WTC11 (cell line): Measurements from ENCODE around the gene FBN2. TPM values are rescaled to one million over a fixed set of nuclear protein-coding genes. Genes with fewer than 3 reads are reported as not detected.
A peak's percentile ranks its signal among the peaks of the same experiment; 100 is the strongest.

ENCODE experiments used
- ATAC-seq: fragments of 200-7000 bp; cut with Tn5 transposase; 2 replicates; pipeline ENCODE4 v1.10.0; 2021; ENCODE audit warnings: mild to moderate bottlenecking, moderate library complexity
- CTCF ChIA-PET: fragments of 300-600 bp; sonication (Branson Sonifier 250); formaldehyde crosslinking; loops from one replicate; lab custom pipeline; 2021; ENCODE audit warnings: antibody characterized with exemption; lab: Charles Lee
- POLR2A ChIA-PET: fragments of 350-600 bp; sonication (Branson Sonifier 250); formaldehyde crosslinking; loops from one replicate; lab custom pipeline; 2021; ENCODE audit warnings: antibody characterized with exemption; lab: Charles Lee
- DNase-seq: peaks from one replicate; pipeline ENCODE4 v3.0.0; 2021; ENCODE audit warnings: low spot score
- H3K27ac Mint-ChIP-seq: 2 replicates; pipeline ENCODE4 v1.8.0; 2021; ENCODE audit warnings: mixed read lengths
- H3K27me3 Mint-ChIP-seq: 2 replicates; pipeline ENCODE4 v1.8.0; 2021; ENCODE audit warnings: low read depth, mild to moderate bottlenecking, moderate library complexity, mixed read lengths
- H3K36me3 Mint-ChIP-seq: 2 replicates; pipeline ENCODE4 v1.8.0; 2021; ENCODE audit warnings: mixed read lengths
- H3K4me1 Mint-ChIP-seq: 2 replicates; pipeline ENCODE4 v1.8.0; 2022; ENCODE audit warnings: mixed read lengths
- H3K4me3 Mint-ChIP-seq: 2 replicates; pipeline ENCODE4 v1.8.0; 2021; ENCODE audit warnings: mild to moderate bottlenecking, moderate library complexity, mixed read lengths
- H3K9me3 Mint-ChIP-seq: 2 replicates; pipeline ENCODE4 v1.8.0; 2021; ENCODE audit warnings: mixed read lengths
- CREB1 ChIP-seq: sonication (generic); formaldehyde crosslinking; IDR thresholded peaks from 2 replicates; pipeline ENCODE4 v1.8.0; 2023; ENCODE audit warnings: mild to moderate bottlenecking, missing genetic modification reagents
- FOXJ3 ChIP-seq: sonication (generic); formaldehyde crosslinking; IDR thresholded peaks from 2 replicates; pipeline ENCODE4 v1.9.0; 2021; ENCODE audit warnings: missing genetic modification reagents, mild to moderate bottlenecking, borderline replicate concordance
- FOXP1 ChIP-seq: sonication (generic); formaldehyde crosslinking; IDR thresholded peaks from 2 replicates; pipeline ENCODE4 v1.8.0; 2022; ENCODE audit warnings: missing genetic modification reagents, mild to moderate bottlenecking, moderate library complexity, borderline replicate concordance
- MYBL2 ChIP-seq: sonication (generic); formaldehyde crosslinking; IDR thresholded peaks from 2 replicates; pipeline ENCODE4 v1.8.1; 2023; ENCODE audit warnings: mild to moderate bottlenecking, moderate library complexity, missing genetic modification reagents
- NFYB ChIP-seq: sonication (generic); formaldehyde crosslinking; conservative IDR thresholded peaks from 2 replicates; pipeline ENCODE4 v1.8.0; 2022; ENCODE audit warnings: low read depth, missing genetic modification reagents
- NR3C1 ChIP-seq: sonication (generic); formaldehyde crosslinking; conservative IDR thresholded peaks from 2 replicates; pipeline ENCODE4 v1.8.1; 2023; ENCODE audit warnings: low read depth, mild to moderate bottlenecking, missing genetic modification reagents
- RORB ChIP-seq: fragments of 250-450 bp; sonication (Bioruptor Pico); IDR thresholded peaks from 2 replicates; pipeline ENCODE4 v1.9.0; 2021; ENCODE audit warnings: mild to moderate bottlenecking
- SMAD3 ChIP-seq: sonication (generic); formaldehyde crosslinking; IDR thresholded peaks from 2 replicates; pipeline ENCODE4 v1.8.0; 2022; ENCODE audit warnings: missing genetic modification reagents, mild to moderate bottlenecking, borderline replicate concordance
- SMAD4 ChIP-seq: sonication (generic); formaldehyde crosslinking; IDR thresholded peaks from 2 replicates; pipeline ENCODE4 v1.8.0; 2022; ENCODE audit warnings: mild to moderate bottlenecking, missing genetic modification reagents
- SOX15 ChIP-seq: fragments of 250-450 bp; sonication (Bioruptor Pico); IDR thresholded peaks from 2 replicates; pipeline ENCODE4 v1.9.0; 2021; ENCODE audit warnings: mild to moderate bottlenecking
- ZNF232 ChIP-seq: sonication (generic); formaldehyde crosslinking; IDR thresholded peaks from 2 replicates; pipeline ENCODE4 v1.8.0; 2022; ENCODE audit warnings: mild to moderate bottlenecking, missing genetic modification reagents
- ZNF263 ChIP-seq: sonication (generic); formaldehyde crosslinking; IDR thresholded peaks from 2 replicates; pipeline ENCODE4 v1.8.1; 2022; ENCODE audit warnings: low read depth, mild to moderate bottlenecking, moderate library complexity, missing genetic modification reagents
- ZNF317 ChIP-seq: sonication (generic); formaldehyde crosslinking; IDR thresholded peaks from 2 replicates; pipeline ENCODE4 v1.8.1; 2023; ENCODE audit warnings: low read depth, mild to moderate bottlenecking, moderate library complexity, missing genetic modification reagents, borderline replicate concordance
- ZNF396 ChIP-seq: fragments of 250-450 bp; sonication (Bioruptor Pico); IDR thresholded peaks from 2 replicates; pipeline ENCODE4 v1.8.0; 2021; ENCODE audit warnings: mild to moderate bottlenecking, moderate library complexity, borderline replicate concordance
- ZNF671 ChIP-seq: fragments of 250-450 bp; sonication (Bioruptor Pico); IDR thresholded peaks from 2 replicates; pipeline ENCODE4 v1.8.0; 2021; ENCODE audit warnings: mild to moderate bottlenecking
- total RNA-seq: library from RNA; stranded (reverse); gene quantifications from 3 replicates; pipeline ENCODE4 v1.2.3, GENCODE V29; 2021
- TF ChIP-seq, protein P1 (sequence below): fragments of 250-450 bp; sonication (Bioruptor Pico); IDR thresholded peaks from 2 replicates; pipeline ENCODE4 v1.9.0; 2021; ENCODE audit warnings: mild to moderate bottlenecking, borderline replicate concordance
- TF ChIP-seq, protein P2 (sequence below): sonication (generic); formaldehyde crosslinking; IDR thresholded peaks from 2 replicates; pipeline ENCODE4 v1.8.0; 2023; ENCODE audit warnings: missing genetic modification reagents
- TF ChIP-seq, protein P3 (sequence below): sonication (generic); formaldehyde crosslinking; conservative IDR thresholded peaks from 2 replicates; pipeline ENCODE4 v1.8.1; 2022; ENCODE audit warnings: mild to moderate bottlenecking, missing genetic modification reagents
- TF ChIP-seq, protein P4 (sequence below): sonication (generic); formaldehyde crosslinking; IDR thresholded peaks from 2 replicates; pipeline ENCODE4 v1.8.1; 2022; ENCODE audit warnings: mild to moderate bottlenecking, missing genetic modification reagents, moderate library complexity, borderline replicate concordance
- TF ChIP-seq, protein P5 (sequence below): sonication (generic); formaldehyde crosslinking; IDR thresholded peaks from 2 replicates; pipeline ENCODE4 v1.8.1; 2023; ENCODE audit warnings: mild to moderate bottlenecking, missing genetic modification reagents, moderate library complexity
- TF ChIP-seq, protein P6 (sequence below): sonication (generic); formaldehyde crosslinking; IDR thresholded peaks from 2 replicates; pipeline ENCODE4 v1.8.0; 2022; ENCODE audit warnings: mild to moderate bottlenecking, missing genetic modification reagents

Gene FBN2
- total RNA-seq, 1 experiment from 2014 or later, result 56.7 TPM

DNA sequence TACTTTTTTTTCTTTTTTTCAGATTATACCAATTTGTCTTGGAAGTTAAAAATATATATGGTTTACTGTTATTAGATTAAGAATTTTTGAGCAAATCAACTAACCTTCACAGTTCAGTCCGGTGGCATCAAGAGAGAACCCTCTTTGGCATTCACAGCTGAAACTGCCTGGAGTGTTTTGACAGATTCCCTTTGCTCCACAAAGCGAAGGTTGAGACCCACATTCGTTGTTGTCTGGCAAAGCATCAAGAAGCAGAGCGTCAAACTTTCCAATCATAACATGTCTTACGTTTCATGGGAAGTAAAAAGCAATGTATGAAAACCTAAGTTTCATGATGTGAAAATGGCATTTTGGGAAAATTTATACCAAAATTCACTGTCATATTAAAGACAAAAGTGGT is 264.3 kb downstream of the FBN2 start (continued):
- TF ChIP-seq ZNF317 (CRISPR knock-in tag) (no peak), NR3C1 (CRISPR knock-in tag) (no peak), MYBL2 (CRISPR knock-in tag) (no peak), SOX15 (CRISPR knock-in tag) (no peak), ZNF396 (CRISPR knock-in tag) (no peak)
- TF ChIP-seq, protein P1, sequence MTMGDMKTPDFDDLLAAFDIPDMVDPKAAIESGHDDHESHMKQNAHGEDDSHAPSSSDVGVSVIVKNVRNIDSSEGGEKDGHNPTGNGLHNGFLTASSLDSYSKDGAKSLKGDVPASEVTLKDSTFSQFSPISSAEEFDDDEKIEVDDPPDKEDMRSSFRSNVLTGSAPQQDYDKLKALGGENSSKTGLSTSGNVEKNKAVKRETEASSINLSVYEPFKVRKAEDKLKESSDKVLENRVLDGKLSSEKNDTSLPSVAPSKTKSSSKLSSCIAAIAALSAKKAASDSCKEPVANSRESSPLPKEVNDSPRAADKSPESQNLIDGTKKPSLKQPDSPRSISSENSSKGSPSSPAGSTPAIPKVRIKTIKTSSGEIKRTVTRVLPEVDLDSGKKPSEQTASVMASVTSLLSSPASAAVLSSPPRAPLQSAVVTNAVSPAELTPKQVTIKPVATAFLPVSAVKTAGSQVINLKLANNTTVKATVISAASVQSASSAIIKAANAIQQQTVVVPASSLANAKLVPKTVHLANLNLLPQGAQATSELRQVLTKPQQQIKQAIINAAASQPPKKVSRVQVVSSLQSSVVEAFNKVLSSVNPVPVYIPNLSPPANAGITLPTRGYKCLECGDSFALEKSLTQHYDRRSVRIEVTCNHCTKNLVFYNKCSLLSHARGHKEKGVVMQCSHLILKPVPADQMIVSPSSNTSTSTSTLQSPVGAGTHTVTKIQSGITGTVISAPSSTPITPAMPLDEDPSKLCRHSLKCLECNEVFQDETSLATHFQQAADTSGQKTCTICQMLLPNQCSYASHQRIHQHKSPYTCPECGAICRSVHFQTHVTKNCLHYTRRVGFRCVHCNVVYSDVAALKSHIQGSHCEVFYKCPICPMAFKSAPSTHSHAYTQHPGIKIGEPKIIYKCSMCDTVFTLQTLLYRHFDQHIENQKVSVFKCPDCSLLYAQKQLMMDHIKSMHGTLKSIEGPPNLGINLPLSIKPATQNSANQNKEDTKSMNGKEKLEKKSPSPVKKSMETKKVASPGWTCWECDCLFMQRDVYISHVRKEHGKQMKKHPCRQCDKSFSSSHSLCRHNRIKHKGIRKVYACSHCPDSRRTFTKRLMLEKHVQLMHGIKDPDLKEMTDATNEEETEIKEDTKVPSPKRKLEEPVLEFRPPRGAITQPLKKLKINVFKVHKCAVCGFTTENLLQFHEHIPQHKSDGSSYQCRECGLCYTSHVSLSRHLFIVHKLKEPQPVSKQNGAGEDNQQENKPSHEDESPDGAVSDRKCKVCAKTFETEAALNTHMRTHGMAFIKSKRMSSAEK (CRISPR knock-in tag), result no peak
- TF ChIP-seq, protein P2, sequence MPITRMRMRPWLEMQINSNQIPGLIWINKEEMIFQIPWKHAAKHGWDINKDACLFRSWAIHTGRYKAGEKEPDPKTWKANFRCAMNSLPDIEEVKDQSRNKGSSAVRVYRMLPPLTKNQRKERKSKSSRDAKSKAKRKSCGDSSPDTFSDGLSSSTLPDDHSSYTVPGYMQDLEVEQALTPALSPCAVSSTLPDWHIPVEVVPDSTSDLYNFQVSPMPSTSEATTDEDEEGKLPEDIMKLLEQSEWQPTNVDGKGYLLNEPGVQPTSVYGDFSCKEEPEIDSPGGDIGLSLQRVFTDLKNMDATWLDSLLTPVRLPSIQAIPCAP (CRISPR knock-in tag), result no peak

DNA sequence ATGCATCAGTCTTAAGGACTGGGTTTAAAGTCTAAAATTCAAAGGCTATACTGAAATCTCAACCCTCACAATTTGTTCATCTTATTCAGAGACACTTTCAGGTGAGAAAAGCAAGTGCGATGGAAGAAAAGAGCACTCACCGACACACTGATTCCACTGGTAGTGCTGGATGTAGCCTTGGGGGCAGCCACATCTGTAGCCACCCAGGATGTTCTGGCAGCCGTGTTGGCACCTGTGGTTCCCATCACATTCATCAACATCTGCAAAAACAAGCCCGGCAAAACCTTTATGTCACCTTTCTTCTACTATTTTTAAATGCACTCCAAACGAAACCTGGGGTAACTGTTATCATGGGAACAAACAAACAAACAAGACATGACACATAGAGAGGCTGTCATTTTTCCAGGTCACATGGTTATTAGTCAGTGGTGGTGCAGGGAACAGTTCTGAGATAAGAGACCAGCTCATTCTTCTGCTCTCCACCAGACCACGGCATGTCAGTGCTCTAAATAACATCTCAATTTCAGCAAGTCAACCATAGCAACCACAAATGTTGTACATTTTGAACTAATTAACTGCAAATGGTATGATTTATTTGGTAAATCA is 266.1 kb downstream of the FBN2 start:
- H3K27ac Mint-ChIP-seq, result peak overlapping the region; percentile 83; the same call in 1 of the 2 replicates
- H3K27me3 Mint-ChIP-seq, result no peaks in the 10 kb centered on the region
- no peak overlapping the region for H3K4me3 Mint-ChIP-seq
- H3K36me3 Mint-ChIP-seq, result peaks cover 4% of the 10 kb centered on the region
- H3K4me1 Mint-ChIP-seq, result peaks cover 6% of the 10 kb centered on the region; the same call in 1 of the 2 replicates
- TF ChIP-seq SMAD4 (CRISPR knock-in tag) (no peak), ZNF263 (CRISPR knock-in tag) (no peak), SMAD3 (no peak), RORB (CRISPR knock-in tag) (no peak), CREB1 (CRISPR knock-in tag) (no peak), NFYB (CRISPR knock-in tag) (no peak), FOXJ3 (CRISPR knock-in tag) (no peak), FOXP1 (CRISPR knock-in tag) (no peak), ZNF232 (no peak), ZNF671 (CRISPR knock-in tag) (no peak)
- TF ChIP-seq, protein P3, sequence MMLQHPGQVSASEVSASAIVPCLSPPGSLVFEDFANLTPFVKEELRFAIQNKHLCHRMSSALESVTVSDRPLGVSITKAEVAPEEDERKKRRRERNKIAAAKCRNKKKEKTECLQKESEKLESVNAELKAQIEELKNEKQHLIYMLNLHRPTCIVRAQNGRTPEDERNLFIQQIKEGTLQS (CRISPR knock-in tag), result no peak
- TF ChIP-seq, protein P4, sequence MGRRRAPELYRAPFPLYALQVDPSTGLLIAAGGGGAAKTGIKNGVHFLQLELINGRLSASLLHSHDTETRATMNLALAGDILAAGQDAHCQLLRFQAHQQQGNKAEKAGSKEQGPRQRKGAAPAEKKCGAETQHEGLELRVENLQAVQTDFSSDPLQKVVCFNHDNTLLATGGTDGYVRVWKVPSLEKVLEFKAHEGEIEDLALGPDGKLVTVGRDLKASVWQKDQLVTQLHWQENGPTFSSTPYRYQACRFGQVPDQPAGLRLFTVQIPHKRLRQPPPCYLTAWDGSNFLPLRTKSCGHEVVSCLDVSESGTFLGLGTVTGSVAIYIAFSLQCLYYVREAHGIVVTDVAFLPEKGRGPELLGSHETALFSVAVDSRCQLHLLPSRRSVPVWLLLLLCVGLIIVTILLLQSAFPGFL (CRISPR knock-in tag), result no peak
- TF ChIP-seq, protein P5, sequence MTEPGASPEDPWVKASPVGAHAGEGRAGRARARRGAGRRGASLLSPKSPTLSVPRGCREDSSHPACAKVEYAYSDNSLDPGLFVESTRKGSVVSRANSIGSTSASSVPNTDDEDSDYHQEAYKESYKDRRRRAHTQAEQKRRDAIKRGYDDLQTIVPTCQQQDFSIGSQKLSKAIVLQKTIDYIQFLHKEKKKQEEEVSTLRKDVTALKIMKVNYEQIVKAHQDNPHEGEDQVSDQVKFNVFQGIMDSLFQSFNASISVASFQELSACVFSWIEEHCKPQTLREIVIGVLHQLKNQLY (CRISPR knock-in tag), result no peak
- TF ChIP-seq, protein P6, sequence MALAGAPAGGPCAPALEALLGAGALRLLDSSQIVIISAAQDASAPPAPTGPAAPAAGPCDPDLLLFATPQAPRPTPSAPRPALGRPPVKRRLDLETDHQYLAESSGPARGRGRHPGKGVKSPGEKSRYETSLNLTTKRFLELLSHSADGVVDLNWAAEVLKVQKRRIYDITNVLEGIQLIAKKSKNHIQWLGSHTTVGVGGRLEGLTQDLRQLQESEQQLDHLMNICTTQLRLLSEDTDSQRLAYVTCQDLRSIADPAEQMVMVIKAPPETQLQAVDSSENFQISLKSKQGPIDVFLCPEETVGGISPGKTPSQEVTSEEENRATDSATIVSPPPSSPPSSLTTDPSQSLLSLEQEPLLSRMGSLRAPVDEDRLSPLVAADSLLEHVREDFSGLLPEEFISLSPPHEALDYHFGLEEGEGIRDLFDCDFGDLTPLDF (CRISPR knock-in tag), result no peak
- TF ChIP-seq, protein P1 (CRISPR knock-in tag), result no peak
- ChIA-PET CTCF (no interaction called here), POLR2A (no interaction called here)
- ATAC-seq, result no peak
- DNase-seq, result no peak
- peaks cover 2% of the 10 kb centered on the region for H3K9me3 Mint-ChIP-seq
